NCI-H1105 treated with DMSO at 0.1 percent for 48 hours (cell line): ENCODE data around the gene HSPA12B.

ENCODE experiments used
- DNase-seq: peaks from one replicate; lab custom pipeline; 2025; lab: John Stamatoyannopoulos, UW

The HSPA12B gene

GRCh38 chr20:3704087-3704486 lies 28.4 kb upstream of the HSPA12B start:
- DNase-seq = no peak

- no peak for DNase-seq
Measured at GRCh38 chr20:3705491-3705969, 27.0 kb upstream of the HSPA12B start.

- no peak for DNase-seq
Measured at GRCh38 chr20:3705970-3706739, 26.3 kb upstream of the HSPA12B start.

- no peak for DNase-seq
Measured at GRCh38 chr20:3706774-3707507, 25.5 kb upstream of the HSPA12B start.

GRCh38 chr20:3707508-3707899 lies 25.0 kb upstream of the HSPA12B start:
- no peak for DNase-seq

- no peak for DNase-seq
Measured at GRCh38 chr20:3710011-3710466, 22.4 kb upstream of the HSPA12B start.

- DNase-seq = peak; percentile 43
Measured at GRCh38 chr20:3710703-3711483, 21.6 kb upstream of the HSPA12B start.

GRCh38 chr20:3711484-3711941 lies 21.0 kb upstream of the HSPA12B start:
- no peak for DNase-seq

GRCh38 chr20:3712279-3712873 lies 20.1 kb upstream of the HSPA12B start, which contains the start of gene SIGLEC1:
TSS of gene SIGLEC1 (minus strand) at chr20:3712600. CDS start at chr20:3707128, 5,472 bp downstream.
- DNase-seq = no peak

GRCh38 chr20:3714092-3714491 lies 18.4 kb upstream of the HSPA12B start:
- DNase-seq = no peak

GRCh38 chr20:3716195-3716834 lies 16.2 kb upstream of the HSPA12B start:
- peak; percentile 49 for DNase-seq

GRCh38 chr20:3719046-3719445 lies 13.4 kb upstream of the HSPA12B start:
- DNase-seq = no peak

- no peak for DNase-seq
Measured at GRCh38 chr20:3720068-3720467, 12.4 kb upstream of the HSPA12B start.

GRCh38 chr20:3720626-3721025 lies 11.9 kb upstream of the HSPA12B start:
- DNase-seq = no peak

- no peak for DNase-seq
Measured at GRCh38 chr20:3721912-3722311, 10.6 kb upstream of the HSPA12B start.

- no peak for DNase-seq
Measured at GRCh38 chr20:3723284-3723683, 9.2 kb upstream of the HSPA12B start.

GRCh38 chr20:3724356-3724755 lies 8.1 kb upstream of the HSPA12B start:
- DNase-seq = no peak

GRCh38 chr20:3727401-3728021 lies 5.0 kb upstream of the HSPA12B start:
- DNase-seq = no peak

- DNase-seq = no peak
Measured at GRCh38 chr20:3728354-3728753, 4.1 kb upstream of the HSPA12B start.

GRCh38 chr20:3728876-3729275 lies 3.6 kb upstream of the HSPA12B start:
- no peak for DNase-seq

- DNase-seq = no peak
Measured at GRCh38 chr20:3729378-3729777, 3.1 kb upstream of the HSPA12B start.
